Amniotic epithelial cell (primary cell): ENCODE results near the gene FAM131C.
"Not testable (repeated sequence)": the region's sequence is repeated elsewhere in the genome, so short reads cannot be mapped to it uniquely, and the experiment has no call there.

Source experiments
- DNase-seq: peaks from one replicate; pipeline ENCODE4 v3.0.0-alpha.2; 2010; ENCODE audit warnings: low read depth

Gene FAM131C

DNA sequence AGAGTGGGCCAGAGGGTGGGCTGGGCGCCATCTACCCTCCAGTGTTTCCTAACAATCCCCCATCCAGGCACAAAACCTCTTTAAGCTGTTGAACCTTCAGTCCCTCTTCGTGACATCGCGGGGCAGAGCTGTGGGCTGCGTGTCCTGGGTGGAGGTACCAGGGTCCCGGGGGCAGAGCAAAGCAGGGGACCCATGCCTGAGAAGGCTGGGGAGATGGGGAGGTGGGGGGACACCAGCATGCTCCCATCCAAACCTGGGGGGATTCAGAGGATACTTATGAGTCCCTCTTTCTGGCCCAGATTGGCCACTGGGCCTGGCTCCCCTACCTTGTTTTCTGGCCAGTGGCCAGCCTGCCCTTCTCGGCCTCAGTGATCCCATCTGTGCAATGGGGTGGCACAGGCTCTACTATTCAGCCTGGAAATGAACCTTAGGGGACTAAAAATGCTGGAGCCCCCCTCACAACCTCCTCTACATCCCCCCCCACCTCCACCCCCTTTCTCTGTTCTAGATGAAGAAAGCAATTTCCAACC lies 40.3 kb downstream of the FAM131C start:
- not testable (repeated sequence) for DNase-seq

DNA sequence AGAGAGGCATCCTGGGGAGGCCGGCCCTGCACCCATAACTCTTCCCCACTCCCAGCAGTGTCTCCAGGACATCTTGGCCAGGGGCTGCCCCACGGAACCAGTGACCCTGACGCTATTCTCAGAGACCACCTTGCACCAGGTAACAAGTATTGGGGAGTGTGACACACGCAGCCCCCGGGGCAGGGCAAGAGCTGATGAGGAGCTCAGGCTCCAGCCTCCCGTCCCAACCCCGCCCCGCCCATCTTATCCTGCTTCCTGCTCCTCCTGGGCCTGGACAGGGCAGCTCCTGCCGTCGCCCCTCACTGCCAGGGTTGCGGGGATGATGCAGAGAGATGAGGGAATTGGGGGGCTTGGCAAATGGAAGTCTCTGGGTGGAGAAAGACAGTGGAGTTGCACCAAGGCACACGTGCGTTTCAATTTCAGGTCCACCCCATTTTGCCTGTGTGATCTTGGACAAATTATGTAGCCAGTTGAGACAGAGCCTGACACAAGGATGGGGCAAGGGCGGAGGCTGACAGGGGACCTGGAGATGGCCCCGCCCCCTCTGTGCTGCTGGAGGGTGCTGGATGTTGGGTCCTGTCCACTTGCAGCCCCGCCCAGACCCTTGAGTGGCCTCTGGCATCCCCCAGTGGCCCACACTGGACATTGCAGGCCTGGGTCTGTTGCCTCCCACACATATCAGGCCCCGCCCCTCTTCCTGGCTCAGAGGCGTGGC lies 40.9 kb downstream of the FAM131C start:
- DNase-seq = peak; percentile 74

DNA sequence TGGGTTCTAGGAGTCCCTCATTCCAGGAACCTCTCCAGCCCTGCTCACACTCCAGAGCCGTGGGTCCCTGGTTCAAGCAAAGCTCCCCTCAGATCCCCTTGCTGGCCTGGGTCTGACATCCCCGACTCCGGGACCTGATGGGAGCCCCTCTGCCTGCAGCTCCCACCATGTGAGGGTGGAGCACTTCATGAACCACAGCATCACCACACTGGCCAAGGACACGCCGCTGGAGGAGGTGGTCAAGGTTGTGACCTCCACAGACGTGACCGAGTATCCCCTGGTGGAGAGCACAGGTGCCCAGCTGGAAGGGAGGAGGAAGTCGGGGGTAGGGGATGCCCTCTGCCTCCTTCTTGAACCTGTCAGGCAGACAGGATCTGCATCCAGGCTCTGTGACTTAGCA lies 41.9 kb downstream of the FAM131C start:
- DNase-seq = no peak

DNA sequence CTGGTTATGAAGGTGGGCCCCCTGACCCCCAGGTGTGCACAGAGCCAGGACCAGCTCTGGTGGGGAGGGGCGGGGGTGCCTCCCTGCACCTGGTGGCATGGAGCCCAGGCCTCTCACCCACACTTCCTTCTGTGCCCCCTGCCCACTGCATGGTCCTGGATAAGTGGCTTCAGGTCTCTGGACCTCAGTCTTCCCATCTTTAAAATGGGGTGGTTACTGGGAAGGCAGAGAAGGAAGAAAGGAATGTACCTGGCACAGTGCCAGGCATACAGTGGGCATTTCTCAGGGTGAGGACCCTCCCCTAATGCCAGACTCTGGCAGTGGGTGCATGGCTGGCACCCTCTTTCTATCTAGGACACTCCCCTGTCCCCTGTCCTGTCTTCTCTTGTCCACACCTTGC lies 44.2 kb downstream of the FAM131C start:
- no peak for DNase-seq

DNA sequence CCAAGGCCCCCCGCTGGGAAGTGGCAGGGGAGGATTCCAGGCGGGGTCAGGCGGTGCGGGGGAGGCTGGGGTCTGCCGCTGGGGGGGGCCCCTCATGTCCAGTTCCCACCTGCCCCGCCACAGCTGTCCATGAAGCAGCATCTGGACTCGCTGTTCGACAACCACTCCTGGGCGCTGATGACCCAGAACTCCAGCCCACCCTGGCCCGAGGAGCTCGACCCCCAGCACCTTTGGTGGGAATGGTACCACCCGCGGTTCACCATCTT lies 44.5 kb downstream of the FAM131C start:
- DNase-seq = not testable (repeated sequence)

DNA sequence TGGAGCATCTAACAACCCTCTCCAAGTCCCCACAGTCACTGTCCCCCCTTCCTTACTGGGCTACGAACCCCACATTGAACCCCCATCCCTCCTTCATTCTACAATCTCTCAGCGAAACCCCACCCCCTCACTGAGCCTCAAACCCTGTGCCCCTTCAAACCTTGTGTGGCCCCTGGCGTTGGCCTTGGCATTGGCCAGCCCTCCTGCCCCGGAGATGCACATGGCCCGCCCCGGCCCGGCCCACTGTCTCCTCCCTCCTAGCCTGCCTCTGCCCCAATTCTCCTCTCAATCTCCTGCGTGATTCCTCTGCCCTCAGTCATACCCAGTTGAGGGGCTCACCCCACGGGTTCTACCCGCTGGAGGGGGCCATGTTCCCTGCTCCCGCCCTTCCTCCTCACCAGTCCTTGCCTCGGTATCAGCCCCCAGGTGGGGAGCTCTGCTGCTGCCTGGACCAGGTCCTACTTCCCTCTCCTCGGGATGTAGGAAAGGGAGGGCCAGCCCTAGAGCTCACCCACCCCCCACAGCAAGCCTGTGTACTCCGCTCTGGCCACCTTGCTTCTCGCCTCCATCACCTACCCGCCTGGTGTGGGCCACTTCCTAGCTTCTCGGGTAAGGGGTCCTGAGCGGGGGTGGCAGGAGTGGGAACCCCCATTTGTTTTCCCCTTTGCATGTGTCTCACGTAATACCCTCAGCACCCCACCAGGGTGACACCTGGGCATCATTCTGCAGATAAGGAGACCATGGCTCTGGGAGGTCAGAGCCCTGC lies 45.0 kb downstream of the FAM131C start:
- DNase-seq = no peak

DNA sequence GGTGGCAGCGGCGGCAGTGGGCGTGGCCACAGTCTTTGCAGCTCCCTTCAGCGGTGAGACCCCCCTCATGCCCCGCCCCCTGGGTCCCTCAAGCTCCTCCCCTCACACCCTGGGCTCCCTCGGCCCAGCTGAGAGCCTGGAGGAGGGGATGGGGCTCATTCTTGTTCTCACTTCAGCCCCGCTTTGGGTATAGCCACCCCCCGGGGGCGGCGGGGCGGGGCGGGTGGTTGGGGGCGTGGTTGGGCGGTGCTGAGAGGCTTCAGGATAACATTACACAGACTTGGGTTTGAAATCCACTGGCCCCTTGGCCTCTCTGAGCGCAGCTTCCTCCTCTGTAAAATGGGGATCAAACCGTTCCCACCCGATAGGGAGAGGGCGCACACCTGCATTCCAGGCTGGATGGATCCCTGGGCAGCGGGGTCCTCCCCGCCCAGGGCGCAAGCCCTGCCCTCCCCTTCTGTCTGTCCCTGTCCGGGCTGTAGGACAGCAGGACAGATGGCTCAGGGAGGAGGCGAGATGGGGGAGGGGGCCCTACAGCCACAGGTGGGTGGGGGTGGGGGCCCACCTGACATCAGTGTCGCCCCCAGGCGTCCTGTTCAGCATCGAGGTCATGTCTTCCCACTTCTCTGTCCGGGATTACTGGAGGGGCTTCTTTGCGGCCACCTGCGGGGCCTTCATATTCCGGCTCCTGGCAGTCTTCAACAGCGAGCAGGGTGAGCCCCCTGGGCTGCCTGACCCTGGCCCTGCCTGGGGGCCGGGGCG lies 46.5 kb downstream of the FAM131C start:
- no peak for DNase-seq

DNA sequence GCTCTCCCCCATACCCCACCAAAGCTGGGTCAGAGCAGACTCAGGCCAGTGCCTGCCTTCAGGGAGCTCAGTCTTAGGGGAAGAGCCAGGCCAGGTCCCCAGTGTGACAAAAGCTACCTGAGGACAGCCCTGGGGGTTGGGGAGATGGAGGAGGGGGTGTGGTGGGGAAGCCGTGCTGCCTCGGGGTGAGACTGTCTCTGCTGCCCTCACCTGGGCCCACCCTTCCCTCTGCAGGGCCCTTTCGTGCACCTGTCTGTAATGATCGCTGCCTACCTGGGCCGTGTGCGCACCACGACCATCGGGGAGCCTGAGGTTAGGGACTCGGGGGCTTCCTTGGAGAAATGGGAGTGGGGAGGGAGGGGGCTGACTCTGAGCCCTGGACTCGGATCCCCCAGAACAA lies 47.1 kb downstream of the FAM131C start:
- not testable (repeated sequence) for DNase-seq

DNA sequence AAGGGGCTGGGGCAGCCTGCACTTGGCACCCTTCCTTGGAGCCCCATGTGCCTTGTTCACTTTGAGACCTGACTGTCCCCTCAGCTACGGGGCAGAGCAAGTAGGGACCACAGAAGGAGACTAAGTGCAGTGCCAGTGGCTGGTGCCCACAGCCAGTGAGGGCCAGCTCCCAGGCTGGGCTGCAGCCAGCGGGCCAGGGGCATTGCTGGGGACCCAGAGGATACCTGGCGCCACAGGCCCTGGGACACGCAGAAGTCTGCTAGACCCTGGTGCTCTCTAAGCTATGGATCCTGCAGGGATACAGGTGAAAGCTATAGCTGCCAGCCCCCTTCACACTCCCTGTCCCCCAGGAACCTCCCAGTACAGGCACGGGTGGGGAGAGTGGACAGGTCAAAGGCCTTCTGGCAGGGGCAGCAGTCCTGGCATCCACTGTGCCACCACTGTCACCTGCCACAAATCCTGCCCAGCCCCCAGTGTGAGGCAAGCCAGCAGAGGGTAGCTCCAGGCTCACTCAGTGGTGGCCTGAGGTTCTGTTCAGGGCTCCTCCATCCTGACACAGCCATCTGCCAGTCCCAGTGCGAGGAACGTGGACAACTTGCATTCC lies 50.3 kb downstream of the FAM131C start:
- no peak for DNase-seq

DNA sequence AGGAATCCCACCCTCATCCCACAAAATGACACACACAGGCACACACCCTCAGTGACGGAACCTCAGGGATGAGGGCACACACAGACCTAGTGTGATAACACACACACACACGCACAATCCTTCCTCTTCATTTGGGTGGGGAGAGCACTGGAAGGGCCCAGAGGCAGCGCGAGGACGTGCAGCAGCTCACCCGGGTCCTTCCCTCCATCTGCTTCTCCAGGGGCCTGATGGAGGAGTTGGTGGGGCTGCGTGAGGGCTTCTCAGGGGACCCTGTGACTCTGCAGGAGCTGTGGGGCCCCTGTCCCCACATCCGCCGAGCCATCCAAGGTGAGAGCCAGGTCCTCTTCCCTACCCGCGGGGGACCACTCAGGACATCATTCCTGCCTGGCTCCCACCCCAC lies 51.1 kb downstream of the FAM131C start:
- DNase-seq = no peak

DNA sequence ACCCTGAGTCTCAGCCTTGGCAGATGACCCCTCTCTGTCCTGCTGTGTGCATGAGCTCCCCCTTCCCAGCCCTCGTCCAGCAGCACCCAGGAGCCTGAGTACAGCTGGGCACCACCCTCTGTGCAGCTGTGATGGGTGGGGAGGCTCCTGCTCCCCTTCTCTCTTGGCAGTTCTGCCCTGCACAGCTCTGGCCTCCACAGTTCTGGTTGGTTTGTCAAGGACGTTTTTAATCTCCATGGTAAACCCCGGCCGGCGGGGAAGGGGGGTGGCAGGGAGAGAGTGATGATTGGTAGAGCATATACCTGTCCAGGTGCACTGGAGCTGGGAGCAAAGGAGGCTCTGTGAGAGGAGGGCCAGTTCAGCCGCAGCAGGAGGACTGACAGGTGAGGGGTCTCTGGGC lies 51.8 kb downstream of the FAM131C start, which contains the start of gene CLCNKA:
Gene CLCNKA (plus strand): TSS at position 356 of the 400 bp plus-strand sequence. CDS start 584 bp downstream, outside the sequence.
- DNase-seq = no peak

DNA sequence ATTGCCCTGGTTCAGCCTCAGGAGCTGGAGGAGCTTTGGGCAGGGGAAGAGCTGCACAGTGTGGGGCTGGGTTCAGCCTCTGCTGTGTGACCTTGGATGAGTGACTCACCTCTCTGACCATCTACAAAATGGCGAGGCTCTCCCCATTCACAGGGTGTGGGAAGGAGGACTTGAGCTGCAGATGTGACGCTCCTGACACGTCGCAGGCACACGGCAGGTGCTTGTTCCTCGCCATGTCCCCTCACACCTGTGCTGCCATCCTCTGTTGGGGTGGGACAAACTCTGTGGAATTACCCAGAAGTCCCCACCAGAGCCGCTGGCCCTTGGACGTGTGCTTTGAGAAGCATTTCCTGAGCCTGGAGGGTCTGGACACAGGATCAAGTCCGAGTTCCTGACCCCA lies 52.6 kb downstream of the FAM131C start:
- not testable (repeated sequence) for DNase-seq

DNA sequence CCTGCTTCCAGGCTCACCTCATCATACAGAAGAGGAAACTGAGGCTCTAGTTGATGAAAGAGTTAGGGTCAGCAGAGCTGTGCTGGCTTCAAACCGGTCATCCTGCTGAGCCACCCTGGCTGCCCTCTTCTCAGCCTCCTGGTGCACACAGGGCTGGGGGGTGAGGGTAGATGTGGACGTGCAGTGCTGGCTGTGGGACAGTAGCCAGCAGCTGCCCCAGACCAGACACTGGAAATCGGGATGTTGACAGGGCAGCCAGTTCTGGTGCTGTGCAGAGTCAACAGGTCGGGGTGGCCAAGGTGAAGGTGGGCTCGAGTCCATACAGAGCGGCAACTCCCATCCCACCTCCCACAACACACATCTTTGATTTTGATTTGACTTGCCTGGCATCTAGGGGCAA lies 53.1 kb downstream of the FAM131C start:
- DNase-seq = no peak

DNA sequence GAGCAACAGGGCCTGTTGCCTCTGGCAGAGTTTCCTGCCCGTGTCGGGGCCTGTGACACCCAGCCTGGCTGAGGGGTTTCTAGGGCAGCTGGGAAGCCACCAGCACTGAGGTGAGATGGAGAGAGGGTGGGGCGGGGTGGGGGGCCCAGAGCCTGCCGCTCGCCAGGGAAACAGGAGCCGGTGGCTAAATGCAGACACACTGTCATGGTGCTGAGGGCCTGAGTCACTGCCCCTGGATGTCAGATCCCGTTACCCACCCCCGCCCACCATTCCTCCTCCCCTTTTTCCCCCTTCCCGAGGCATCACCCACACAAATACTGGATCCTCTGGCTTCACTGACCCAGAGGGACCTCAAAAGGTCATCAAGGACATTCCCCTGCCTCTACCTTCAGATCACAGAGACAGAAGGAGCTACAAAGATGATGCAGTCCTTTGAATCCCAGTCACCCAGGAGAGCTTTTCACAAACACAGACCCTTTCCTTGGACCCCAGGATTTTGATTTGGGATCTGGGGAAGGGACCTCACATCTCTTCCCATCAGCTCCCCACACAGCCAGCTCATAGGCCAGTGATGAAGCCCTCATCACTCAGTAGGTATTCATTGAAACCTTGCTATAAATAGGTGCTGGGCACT lies 53.7 kb downstream of the FAM131C start:
- no peak for DNase-seq

DNA sequence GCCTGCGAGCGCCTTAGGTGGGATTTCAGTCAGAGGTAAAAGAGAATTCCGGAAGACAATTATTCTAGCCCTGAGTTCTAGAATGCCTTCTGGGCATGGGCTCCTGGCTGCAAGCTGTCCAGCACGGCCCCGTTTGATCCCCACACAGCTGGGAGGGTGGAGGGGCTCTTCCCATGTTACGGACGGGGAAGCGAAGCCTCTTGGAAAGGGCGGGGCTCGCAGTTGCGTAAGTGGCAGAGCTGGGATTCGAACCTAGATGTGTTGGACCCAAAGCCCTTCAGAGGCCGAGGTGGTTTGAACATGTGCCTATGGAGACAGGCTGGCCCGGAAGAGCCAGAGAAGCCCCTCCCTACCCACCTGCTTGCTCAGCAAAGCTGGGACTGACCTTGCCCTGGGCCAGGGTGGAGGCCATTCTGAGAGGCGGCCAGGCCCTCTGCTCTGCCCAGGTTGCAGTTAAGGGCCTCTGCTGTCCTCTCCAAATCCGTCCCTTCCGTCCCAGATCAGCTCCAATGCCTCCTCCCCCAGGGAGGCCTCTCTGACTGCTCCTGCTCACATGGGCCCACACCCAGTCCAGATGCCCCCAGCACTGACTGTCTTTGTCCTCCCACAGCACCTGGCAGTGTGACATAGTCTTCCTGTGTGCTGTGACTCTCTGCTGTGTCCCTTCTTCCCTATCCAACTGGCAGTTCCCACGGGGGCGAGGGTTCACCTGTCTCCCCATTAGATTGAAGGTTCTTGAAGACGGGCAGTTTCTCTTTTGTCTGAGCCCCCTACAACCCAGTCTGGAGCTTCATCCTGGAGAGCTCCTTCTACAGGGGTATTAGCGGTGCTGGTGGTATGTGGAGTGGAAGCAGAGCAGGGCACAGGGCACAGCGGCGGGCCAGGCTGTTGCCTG lies 54.5 kb downstream of the FAM131C start:
- no peak for DNase-seq

DNA sequence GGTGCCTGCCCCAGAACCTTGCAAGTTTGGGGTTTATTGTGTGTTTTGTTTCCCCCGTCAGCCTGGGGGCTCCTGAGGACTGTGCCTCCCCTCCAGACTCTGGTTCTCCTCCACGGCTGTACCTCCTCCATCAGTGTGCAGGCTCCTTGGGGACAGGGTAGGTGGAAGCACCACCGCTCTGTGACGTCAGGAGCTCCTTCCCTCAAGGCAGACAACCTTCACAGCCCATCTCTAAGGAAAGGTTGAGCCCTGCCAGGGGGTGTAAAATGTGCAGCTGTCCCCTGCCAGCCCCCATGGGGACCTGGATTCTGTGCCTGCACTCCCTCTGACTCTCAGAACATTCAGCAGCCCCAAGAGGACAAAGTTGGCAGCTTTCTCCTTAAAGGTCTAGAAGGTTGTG lies 55.1 kb downstream of the FAM131C start:
- no peak for DNase-seq

DNA sequence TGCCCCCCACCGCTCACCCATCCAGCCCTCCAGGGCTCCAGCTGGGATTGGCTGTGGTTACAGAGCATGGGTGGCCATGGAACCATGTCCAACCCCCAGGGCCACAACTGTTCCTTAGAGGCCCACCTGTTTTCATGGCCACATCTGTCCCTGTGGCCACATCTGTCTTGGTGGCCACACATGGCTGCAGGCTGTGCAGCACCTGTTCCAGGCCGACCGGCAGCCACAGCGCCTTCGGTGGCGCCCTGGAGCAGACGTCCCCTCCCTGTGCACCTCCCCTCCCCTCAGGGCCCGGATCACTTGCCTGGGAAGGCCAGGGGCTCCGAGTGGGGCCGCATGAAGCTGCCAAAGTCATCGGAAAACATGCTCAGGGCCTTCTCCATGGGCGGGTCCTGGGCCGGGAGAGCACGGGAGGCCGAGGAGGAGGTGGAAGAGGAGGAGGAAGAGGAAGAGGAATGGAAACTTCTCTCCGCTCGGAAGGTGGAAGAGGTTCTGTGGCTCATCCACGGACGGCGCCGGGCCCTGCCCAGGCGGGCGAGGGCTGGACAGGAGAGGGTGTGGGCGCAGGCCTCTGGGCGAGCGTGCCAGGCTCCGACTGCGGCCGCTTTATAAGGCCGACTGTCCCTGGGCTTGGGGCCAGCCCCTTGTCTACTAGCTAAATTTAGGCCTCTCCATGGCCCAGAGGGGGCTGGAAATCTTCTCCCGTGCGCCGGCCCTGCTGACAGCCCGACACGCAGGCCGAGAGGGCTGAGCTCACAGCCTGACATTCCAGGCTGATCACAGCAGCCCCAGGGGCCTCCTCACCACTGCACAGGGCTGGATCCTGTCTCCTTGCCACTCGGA lies 55.8 kb downstream of the FAM131C start, which contains the start of gene HSPB7:
Gene HSPB7 (minus strand): TSS at position 583 of the 843 bp plus-strand sequence. CDS start 80 bp downstream, at position 503.
- peak; percentile 80 for DNase-seq

DNA sequence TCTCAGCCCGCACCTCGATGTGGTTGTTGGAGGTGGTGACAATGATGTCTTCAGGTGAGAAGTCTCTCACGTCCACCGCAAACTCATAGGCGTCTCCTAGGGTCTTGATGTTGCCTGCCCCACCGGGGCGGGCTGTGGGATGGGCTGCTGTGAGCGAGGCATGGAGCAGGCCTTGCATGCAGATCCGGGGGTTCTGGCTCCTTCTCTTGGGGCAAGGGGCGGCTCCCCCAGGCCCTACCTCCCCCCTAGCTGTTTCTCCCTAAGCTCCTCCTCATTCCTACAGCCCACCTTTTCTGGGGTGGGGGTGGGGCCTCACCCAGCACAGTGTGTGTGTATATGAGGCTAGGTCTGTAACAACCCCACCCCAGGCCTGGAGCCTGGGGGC lies 56.4 kb downstream of the FAM131C start:
- DNase-seq = no peak

DNA sequence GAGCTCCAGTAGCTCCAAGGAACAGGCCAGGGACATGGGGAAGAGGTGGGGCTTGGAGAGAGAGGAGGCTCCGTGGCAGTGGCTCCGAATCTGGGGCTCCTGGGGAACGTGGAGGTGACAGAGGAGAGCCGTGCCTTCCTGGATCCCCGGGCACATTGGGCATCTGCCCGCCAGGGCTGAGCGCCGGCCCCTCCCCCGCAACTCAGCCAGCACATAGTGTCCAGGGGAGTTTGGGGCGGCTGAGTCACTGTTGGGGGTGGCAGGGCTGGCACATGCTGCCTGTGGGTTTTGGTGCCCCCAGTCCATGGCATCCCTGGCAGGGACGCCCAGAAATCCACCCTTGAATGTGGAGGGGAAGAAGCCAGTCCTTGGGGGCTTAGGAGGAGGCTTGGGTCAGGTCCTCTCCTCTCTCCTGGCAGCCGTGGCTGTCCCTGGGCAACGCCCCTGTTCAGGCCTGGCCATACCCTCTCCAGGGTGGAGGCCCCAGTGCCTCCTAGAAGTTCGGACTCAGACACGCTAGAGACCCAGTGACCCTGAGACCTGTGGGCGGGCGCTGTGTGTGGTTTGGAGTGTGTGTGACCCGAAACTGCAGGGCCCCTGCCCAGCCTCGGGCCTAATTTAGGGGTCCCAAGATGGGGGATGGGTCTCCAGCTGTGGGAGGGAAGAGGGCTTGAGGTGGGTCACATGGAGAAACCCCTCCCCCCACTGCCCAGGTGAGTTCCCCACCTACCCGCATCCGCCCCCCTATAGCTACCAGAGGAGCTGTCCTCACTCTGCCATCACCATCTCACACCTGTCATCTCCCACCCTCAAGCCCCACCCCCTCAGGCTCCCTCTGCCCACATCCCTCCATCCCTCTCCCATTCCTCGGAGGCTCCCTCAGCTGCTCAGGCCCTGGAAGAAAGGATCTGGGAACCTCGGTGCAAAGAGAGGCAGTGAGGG lies 57.2 kb downstream of the FAM131C start:
- DNase-seq = no peak
